Transverse colon (tissue), 4 donors: Measurements from ENCODE around the gene STARD3. TPM values are rescaled to one million over a fixed set of nuclear protein-coding genes. Genes with fewer than 3 reads are reported as not detected.

Source experiments
- DNase-seq: peaks from one replicate; pipeline ENCODE4 v3.0.0-alpha.2; 2019
- H3K27ac ChIP-seq, 4 donors: fragments of 200-600 bp; sonication (generic); 2 replicates each; pipeline ENCODE4 v1.5.1; 2016 to 2018; ENCODE audit warnings: inconsistent platforms in 4 of 4
- H3K27me3 ChIP-seq: fragments of 200-600 bp; sonication (generic); 2 replicates; pipeline ENCODE4 v1.5.1; 2017; ENCODE audit warnings: inconsistent platforms
- H3K36me3 ChIP-seq, 4 donors: fragments of 200-600 bp; sonication (generic); 2 replicates each; pipeline ENCODE4 v1.5.1; 2017 to 2019; ENCODE audit warnings: inconsistent platforms in 4 of 4
- H3K4me1 ChIP-seq, 4 donors: fragments of 200-600 bp; sonication (generic); 2 replicates each; pipeline ENCODE4 v1.5.1; 2017 to 2020; ENCODE audit warnings: inconsistent platforms in 4 of 4
- H3K4me3 ChIP-seq, 4 donors: fragments of 200-600 bp; sonication (generic); 1 replicate in 1 of 4; 2 replicates in 3 of 4; pipeline versions ENCODE4 v1.5.1 to v1.6.1; 2017 to 2019; ENCODE audit warnings: inconsistent platforms in 4 of 4
- H3K9me3 ChIP-seq, 2 donors: fragments of 200-600 bp; sonication (generic); 2 replicates each; pipeline ENCODE4 v1.5.1; 2017 to 2019; ENCODE audit warnings: inconsistent platforms in 2 of 2
- CTCF ChIP-seq, 5 experiments: fragments of 200-600 bp in 3 of 5; fragments of 450-650 bp in 2 of 5; sonication (generic) in 3 of 5; IDR thresholded peaks; 1 replicate in 2 of 5; 2 replicates in 3 of 5; pipeline ENCODE4 v1.5.1; 2016 to 2017; ENCODE audit warnings: antibody characterized with exemption in 5 of 5, inconsistent platforms in 3 of 5, mild to moderate bottlenecking in 2 of 5, moderate library complexity in 1 of 5
- EP300 ChIP-seq: sonication (generic); formaldehyde crosslinking; IDR thresholded peaks from one replicate; pipeline ENCODE4 v1.6.1; 2017; ENCODE audit warnings: antibody characterized with exemption, low read depth
- POLR2A ChIP-seq: fragments of 450-650 bp; IDR thresholded peaks from one replicate; pipeline ENCODE4 v1.6.1; 2016; ENCODE audit warnings: antibody characterized with exemption, mild to moderate bottlenecking, moderate library complexity
- POLR2AphosphoS5 ChIP-seq, 3 donors: sonication (generic); formaldehyde crosslinking; IDR thresholded peaks; one replicate each; pipeline ENCODE4 v1.6.1; 2016; ENCODE audit warnings: antibody characterized with exemption in 3 of 3
- WGBS, 2 donors: methylation state at CpG; one replicate each; pipeline ENCODE4 v1.1.5; 2018; ENCODE audit warnings: low coverage in 1 of 2; 5-methylcytosine and 5-hydroxymethylcytosine counted together
- in situ Hi-C, 4 donors: fragments of 200-750 bp; cut with MboI; loops; one replicate each; pipeline versions ENCODE4 v1.15.0 to v1.15.1; 2017; ENCODE audit warnings: low sequenced_read_pairs in 3 of 4, low pct_ligation_motif_present in 1 of 4, low pct_unique_long_range_greater_than_20kb in 1 of 4
- intact Hi-C: fragments of 100-400 bp; cut with DNase I; formaldehyde crosslinking; loops from one replicate; pipeline ENCODE4 v1.15.1; 2023; ENCODE audit warnings: low total_unique reads
- total RNA-seq, 4 donors: library from RNA; depleted of rRNA; stranded (reverse); fragments of >200 nt; gene quantifications; one replicate each; pipeline ENCODE4 v1.1.0, GENCODE V29; 2016

Gene STARD3
- total RNA-seq, 4 donors from 2014 or later = 63.5 to 193 (median 73.2) TPM

- H3K27me3 ChIP-seq = peaks cover 58% of the 10 kb centered on the region
- DNase-seq = no peak
- intact Hi-C loops = no loop called here
- in situ Hi-C loops = no loop called here
- H3K4me3 ChIP-seq = no peak overlapping the region
- peaks cover 16 to 41% (median 38%) of the 10 kb centered on the region in 4 donors for H3K4me1 ChIP-seq
- TF ChIP-seq POLR2AphosphoS5 (IDR thresholded peaks at IDR 0.05) (no peak), CTCF (IDR thresholded peaks at IDR 0.05) (no peak)
- H3K9me3 ChIP-seq = no peaks in the 10 kb centered on the region
- H3K36me3 ChIP-seq = no peaks in the 10 kb centered on the region
- no peak overlapping the region for H3K27ac ChIP-seq
- 83% methylated on average over 23 of the region's 23 CpGs; no CpG with 5 or more reads in 1 of the 2 donors for WGBS, 2 donors
These were observed 33.2 kb downstream of the STARD3 start for GRCh38 chr17:39669897-39670735.

- TF ChIP-seq POLR2A (no peak), EP300 (no peak), POLR2AphosphoS5 (IDR thresholded peaks at IDR 0.05) (no peak), CTCF (IDR thresholded peaks at IDR 0.05) (no peak)
- Histone ChIP-seq H3K4me1 (peaks cover 21 to 47% (median 44%) of the 10 kb centered on the region in 4 donors), H3K27me3 (peaks cover 56% of the 10 kb centered on the region), H3K9me3 (no peaks in the 10 kb centered on the region), H3K4me3 (no peak overlapping the region), H3K36me3 (no peaks in the 10 kb centered on the region), H3K27ac (no peak overlapping the region)
- intact Hi-C loops (no loop called here), in situ Hi-C loops (no loop called here)
- WGBS, 2 donors = 65% methylated on average over 4 of the region's 4 CpGs; no CpG with 5 or more reads in 1 of the 2 donors
- DNase-seq = no peak
These were observed 33.8 kb downstream of the STARD3 start for GRCh38 chr17:39670746-39671145.

- WGBS, 2 donors = 13 to 43% methylated on average over 3 to 18 of the region's 19 CpGs
- TF ChIP-seq CTCF (IDR thresholded peaks at IDR 0.05) (peak; percentile 45 to 88 (median 57)), EP300 (no peak), POLR2AphosphoS5 (IDR thresholded peaks at IDR 0.05) (peak in 2 of 3 donors; percentile 43 to 48), POLR2A (peak; percentile 54)
- in situ Hi-C loops = no loop called here
- intact Hi-C loops = no loop called here
- Histone ChIP-seq H3K9me3 (no peaks in the 10 kb centered on the region), H3K27me3 (peaks cover 45% of the 10 kb centered on the region), H3K4me1 (peaks cover 24 to 56% (median 52%) of the 10 kb centered on the region in 4 donors), H3K4me3 (no peak overlapping the region), H3K36me3 (no peaks in the 10 kb centered on the region), H3K27ac (peak overlapping the region; percentile 18 to 67 (median 44))
- DNase-seq = peak; percentile 67
These were observed 34.9 kb downstream of the STARD3 start for GRCh38 chr17:39671651-39672521.
